Motor neuron (in vitro differentiated cells): ENCODE measurements around the gene CR1. TPM values are rescaled to one million over a fixed set of nuclear protein-coding genes. Genes with fewer than 3 reads are reported as not detected.
A peak's percentile ranks its signal among the peaks of the same experiment; 100 is the strongest.
"Not testable (repeated sequence)": the region's sequence is repeated elsewhere in the genome, so short reads cannot be mapped to it uniquely, and the experiment has no call there.

Experiments
- ATAC-seq, 8 experiments: fragments of 200-7000 bp; cut with Tn5 transposase; replicated peaks in 6 of 8; 2 replicates each; pipeline ENCODE4 v1.8.0; 2021; ENCODE audit warnings: mild to moderate bottlenecking in 8 of 8, moderate library complexity in 8 of 8
- H3K27ac ChIP-seq, 2 donors: fragments of 250-450 bp; sonication (Bioruptor Pico); 2 replicates each; pipeline ENCODE4 v1.9.0; 2021; ENCODE audit warnings: antibody characterized with exemption in 2 of 2, mild to moderate bottlenecking in 2 of 2, moderate library complexity in 1 of 2
- H3K4me1 ChIP-seq, 2 donors: fragments of 250-450 bp; sonication (Bioruptor Pico); replicated peaks in 1 of 2; 2 replicates each; pipeline ENCODE4 v1.6.1; 2021; ENCODE audit warnings: antibody characterized with exemption in 2 of 2, mild to moderate bottlenecking in 2 of 2, moderate library complexity in 1 of 2
- H3K4me3 ChIP-seq, 5 donors: fragments of 250-450 bp; sonication (Bioruptor Pico); 2 replicates each; pipeline ENCODE4 v1.9.0; 2021; ENCODE audit warnings: antibody characterized with exemption in 5 of 5, mild to moderate bottlenecking in 5 of 5, moderate library complexity in 4 of 5
- whole genome bisulfite sequencing, 10 experiments: fragments of 450-650 bp; shearing (Covaris generic); methylation state at CpG; one replicate each; pipeline ENCODE4 v1.0.0; 2022; 5-methylcytosine and 5-hydroxymethylcytosine counted together
- in situ Hi-C, 9 experiments: fragments of 400-800 bp; cut with MboI; loops; one replicate each; pipeline ENCODE4 v1.15.0; 2021; ENCODE audit warnings: low sequenced_read_pairs in 9 of 9, low pct_unique_long_range_greater_than_20kb in 2 of 9; ENCODE audit not compliant: unreplicated experiment in 9 of 9
- total RNA-seq, 8 experiments: library from RNA; unstranded; fragments of 300-600 nt; gene quantifications; 2 replicates each; pipeline versions ENCODE4 v1.2.3 to v1.2.4, GENCODE V29; 2022

Gene CR1
- total RNA-seq, 8 experiments from 2014 or later = 0.05 to 1.1 (median 0.25) TPM; not detected in 2

- in situ Hi-C loops = loop anchor here in 2 of 9 experiments (25.0 kb wide), 1 partner anchor 399 kb away; the partner anchor contains the start of gene C4BPB (in 2 of the 2)
- peaks cover 0 to 2% of the 10 kb centered on the region in 2 donors for H3K4me1 ChIP-seq
- H3K4me3 ChIP-seq = no peak overlapping the region
- WGBS, 10 experiments = 0 to 100% (median 84%) methylated on average over 1 to 3 of the region's 3 CpGs; no CpG with 5 or more reads in 1 of the 10 experiments
- ATAC-seq = no peak
- no peak overlapping the region for H3K27ac ChIP-seq
These were observed 9.8 kb upstream of the CR1 start for GRCh38 chr1:207486198-207486597.

DNA sequence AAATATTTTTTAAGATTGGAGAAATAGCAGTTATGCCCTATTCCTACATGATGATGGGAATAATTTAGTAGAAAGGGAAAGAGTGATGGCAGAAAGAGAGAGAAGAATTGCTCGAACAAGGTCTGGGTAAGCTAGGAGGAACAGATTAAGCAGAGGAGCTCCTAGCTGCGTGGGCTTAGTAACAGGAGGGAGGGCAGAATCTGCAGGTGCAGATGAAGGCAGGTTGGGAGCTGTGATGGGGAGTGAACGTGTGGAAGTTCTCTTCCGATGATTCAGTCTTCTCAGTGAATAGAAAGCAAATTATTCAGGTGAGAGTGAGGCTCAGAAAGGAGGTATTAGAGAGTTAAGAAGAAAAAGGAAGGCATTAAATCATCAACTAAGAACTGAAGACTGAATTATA is 8.3 kb upstream of the CR1 start:
- 0 to 67% (median 48%) methylated on average over 2 to 4 of the region's 4 CpGs; no CpG with 5 or more reads in 1 of the 10 experiments for WGBS, 10 experiments
- no peaks in the 10 kb centered on the region for H3K4me1 ChIP-seq
- in situ Hi-C loops = loop anchor here in 2 of 9 experiments (25.0 kb wide), 1 partner anchor 400 kb away; the partner anchor contains the start of gene C4BPB (in 2 of the 2)
- no peak for ATAC-seq
- no peak overlapping the region for H3K27ac ChIP-seq
- no peak overlapping the region for H3K4me3 ChIP-seq

- no peak overlapping the region for H3K27ac ChIP-seq
- 0 to 87% (median 65%) methylated on average over 1 to 3 of the region's 3 CpGs for WGBS, 10 experiments
- peaks cover 0 to 5% of the 10 kb centered on the region in 2 donors for H3K4me1 ChIP-seq
- in situ Hi-C loops = loop anchor here in 2 of 9 experiments (25.0 kb wide), 1 partner anchor 406 kb away; the partner anchor contains the start of gene C4BPB (in 2 of the 2)
- H3K4me3 ChIP-seq = no peak overlapping the region
- ATAC-seq = no peak
These were observed 2.7 kb upstream of the CR1 start for GRCh38 chr1:207493212-207493611.

DNA sequence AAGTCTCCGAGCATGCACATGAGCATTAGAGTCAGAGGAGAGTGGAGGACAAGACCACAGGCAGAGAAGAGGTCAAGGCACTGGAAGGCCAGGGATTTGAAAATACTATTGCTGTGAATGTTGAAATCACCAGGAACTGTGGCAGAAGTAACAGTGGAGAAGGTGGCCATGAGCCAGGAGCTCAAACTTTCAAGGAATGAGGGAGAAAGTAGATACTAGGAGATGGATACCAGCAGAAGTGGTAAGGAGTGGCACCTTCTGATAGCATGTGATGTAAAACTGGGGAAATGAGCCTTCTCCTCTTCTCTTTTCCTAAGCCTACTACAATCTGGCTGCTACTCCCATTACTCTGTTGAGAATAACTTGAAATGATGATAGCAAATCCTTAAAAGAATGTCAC is 1.8 kb upstream of the CR1 start:
- WGBS, 10 experiments = 0 to 100% (median 80%) methylated on average over 1 of the region's 1 CpG; no CpG with 5 or more reads in 1 of the 10 experiments

DNA sequence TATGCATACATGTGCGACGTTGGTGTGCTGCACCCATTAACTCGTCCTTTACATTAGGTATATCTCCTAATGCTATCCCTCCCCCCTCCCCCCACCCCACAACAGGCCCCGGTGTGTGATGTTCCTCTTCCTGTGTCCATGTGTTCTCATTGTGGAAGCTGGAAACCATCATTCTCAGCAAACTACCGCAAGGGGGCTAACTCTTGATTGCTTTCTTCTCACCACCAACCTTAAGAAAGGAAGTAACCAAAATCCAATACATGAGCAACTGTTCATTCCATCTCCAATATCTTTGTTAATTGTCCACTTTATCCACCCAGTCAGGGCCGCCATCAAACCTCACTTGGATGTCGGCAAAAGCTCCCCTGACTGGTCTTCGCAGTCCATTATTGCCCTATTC is 676 bp upstream of the CR1 start:
- ATAC-seq, H3K4me1 ChIP-seq, H3K4me3 ChIP-seq, H3K27ac ChIP-seq: not testable (repeated sequence)
- in situ Hi-C loops = loop anchor here in 2 of 9 experiments (25.0 kb wide), 1 partner anchor 408 kb away; the partner anchor contains the start of gene C4BPB (in 2 of the 2)
- 79 to 100% (median 97%) methylated on average over 3 to 6 of the region's 8 CpGs; no CpG with 5 or more reads in 2 of the 10 experiments for WGBS, 10 experiments

More for the DNA sequence above, 1.8 kb upstream of the CR1 start:
- H3K4me1 ChIP-seq = peaks cover 0 to 5% of the 10 kb centered on the region in 2 donors
- ATAC-seq = no peak
- in situ Hi-C loops = loop anchor here in 2 of 9 experiments (25.0 kb wide), 1 partner anchor 407 kb away; the partner anchor contains the start of gene C4BPB (in 2 of the 2)
- H3K4me3 ChIP-seq = no peak overlapping the region
- H3K27ac ChIP-seq = no peak overlapping the region

DNA sequence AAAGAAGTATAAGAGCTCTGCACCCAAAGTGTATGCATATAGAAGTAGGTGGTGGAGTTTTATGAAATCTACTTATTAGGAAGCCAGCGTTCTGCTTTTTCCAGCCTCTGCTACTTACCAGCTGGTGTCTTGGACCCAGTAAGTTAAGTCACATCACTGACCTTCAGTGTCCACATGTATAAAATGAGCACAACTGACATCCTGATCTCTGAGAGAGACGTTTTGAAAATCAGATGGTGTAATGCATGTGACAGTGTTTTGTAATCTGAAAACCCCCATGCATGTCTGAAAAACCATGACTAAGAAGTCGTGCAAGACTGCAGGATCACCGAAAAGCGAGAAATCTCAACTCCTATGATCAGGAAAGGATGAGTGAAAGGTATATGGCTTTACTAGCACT is 2.0 kb downstream of the CR1 start:
- no peak for ATAC-seq
- H3K4me1 ChIP-seq = peaks cover 0 to 5% of the 10 kb centered on the region in 2 donors
- no peak overlapping the region for H3K4me3 ChIP-seq
- no peak overlapping the region for H3K27ac ChIP-seq
- in situ Hi-C loops = loop anchor here in 2 of 9 experiments (25.0 kb wide), 1 partner anchor 411 kb away; the partner anchor contains the start of gene C4BPB (in 2 of the 2)
- 22 to 100% (median 69%) methylated on average over 1 to 5 of the region's 5 CpGs for WGBS, 10 experiments

- Histone ChIP-seq H3K4me3 (no peak overlapping the region), H3K27ac (no peak overlapping the region), H3K4me1 (peaks cover 0 to 5% of the 10 kb centered on the region in 2 donors)
- 0 to 8% (median 0%) methylated on average over 2 to 4 of the region's 4 CpGs; no CpG with 5 or more reads in 3 of the 10 experiments for WGBS, 10 experiments
- ATAC-seq = peak; percentile 67 to 86 (median 80)
- in situ Hi-C loops = loop anchor here in 2 of 9 experiments (25.0 kb wide), 1 partner anchor 412 kb away; the partner anchor contains the start of gene C4BPB (in 2 of the 2)
These were observed 3.6 kb downstream of the CR1 start for GRCh38 chr1:207499573-207499972.

DNA sequence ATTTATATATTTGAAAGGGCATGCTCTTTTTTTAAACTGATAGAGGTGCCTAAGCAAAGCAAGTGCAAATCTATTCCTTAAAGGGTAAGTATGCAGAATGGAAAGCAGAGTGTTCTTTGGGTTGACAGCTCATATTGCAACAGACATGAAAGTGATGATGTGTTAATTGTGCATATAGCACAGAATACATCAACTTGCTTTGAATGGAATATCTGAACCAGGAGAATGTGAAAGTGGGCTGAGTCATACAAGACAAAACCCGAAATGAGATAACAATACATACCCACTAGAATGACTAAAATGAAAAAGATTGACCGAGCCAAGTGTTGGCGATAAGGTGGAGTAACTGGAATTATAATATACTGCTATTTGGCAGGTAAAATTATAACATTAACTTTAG is 4.3 kb downstream of the CR1 start:
- no peak overlapping the region for H3K4me3 ChIP-seq
- H3K4me1 ChIP-seq = peaks cover 0 to 5% of the 10 kb centered on the region in 2 donors
- WGBS, 10 experiments = 50 to 100% (median 65%) methylated on average over 1 to 3 of the region's 3 CpGs; no CpG with 5 or more reads in 1 of the 10 experiments
- peak in 1 of 8 experiments; percentile 74 for ATAC-seq
- in situ Hi-C loops = no loop called here
- H3K27ac ChIP-seq = no peak overlapping the region

DNA sequence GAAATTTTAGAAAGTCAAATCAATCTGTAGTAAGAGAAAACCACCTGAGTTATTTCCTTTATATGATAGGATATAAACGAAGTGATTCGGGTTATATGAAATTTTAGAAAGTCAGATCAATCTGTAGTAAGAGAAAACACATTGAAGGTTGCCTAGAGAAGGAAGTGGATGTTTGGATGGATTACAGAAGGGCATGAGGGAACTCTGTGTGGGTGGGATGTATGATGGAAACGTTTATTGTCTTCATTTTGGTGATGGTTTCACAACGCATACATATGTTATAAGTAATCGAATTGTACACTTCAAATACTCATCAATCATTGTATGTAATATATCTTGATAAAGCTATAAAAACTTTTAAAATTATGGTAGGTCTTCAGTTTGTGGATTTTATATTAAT is 5.1 kb downstream of the CR1 start:
- in situ Hi-C loops = no loop called here
- no peaks in the 10 kb centered on the region for H3K4me1 ChIP-seq
- no peak overlapping the region for H3K4me3 ChIP-seq
- WGBS, 10 experiments = 0 to 71% (median 44%) methylated on average over 1 to 5 of the region's 5 CpGs
- ATAC-seq = no peak
- H3K27ac ChIP-seq = no peak overlapping the region

GRCh38 chr1:207502726-207503125 is 6.8 kb downstream of the CR1 start:
- WGBS, 10 experiments = 14 to 70% (median 59%) methylated on average over 2 to 7 of the region's 7 CpGs; no CpG with 5 or more reads in 1 of the 10 experiments
- peak in 1 of 8 experiments; percentile 73 for ATAC-seq
- Histone ChIP-seq H3K4me3 (no peak overlapping the region), H3K4me1 (no peaks in the 10 kb centered on the region), H3K27ac (no peak overlapping the region)
- in situ Hi-C loops = no loop called here

DNA sequence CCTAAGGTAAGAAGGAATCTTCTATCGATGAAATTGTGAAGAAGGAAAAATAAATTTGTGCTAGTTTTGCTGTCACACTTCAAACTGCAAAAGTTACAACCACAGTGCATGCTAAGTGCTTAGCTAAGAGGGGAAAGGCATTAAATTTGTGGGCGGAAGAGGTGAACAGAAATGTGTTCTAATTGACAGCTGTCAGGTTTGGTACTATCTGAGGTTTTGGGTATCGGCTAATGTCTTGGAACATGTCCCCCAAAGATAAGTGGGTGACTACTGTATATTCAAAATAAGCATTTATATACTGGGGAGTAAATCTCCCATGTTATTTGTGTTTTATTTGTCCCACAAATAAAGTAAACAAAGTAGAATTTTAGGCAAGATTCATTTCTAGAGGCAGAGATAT is 8.0 kb downstream of the CR1 start:
- Histone ChIP-seq H3K27ac (no peak overlapping the region), H3K4me1 (no peaks in the 10 kb centered on the region), H3K4me3 (no peak overlapping the region)
- no peak for ATAC-seq
- WGBS, 10 experiments = 29 to 100% (median 78%) methylated on average over 1 to 3 of the region's 3 CpGs
- in situ Hi-C loops = no loop called here

DNA sequence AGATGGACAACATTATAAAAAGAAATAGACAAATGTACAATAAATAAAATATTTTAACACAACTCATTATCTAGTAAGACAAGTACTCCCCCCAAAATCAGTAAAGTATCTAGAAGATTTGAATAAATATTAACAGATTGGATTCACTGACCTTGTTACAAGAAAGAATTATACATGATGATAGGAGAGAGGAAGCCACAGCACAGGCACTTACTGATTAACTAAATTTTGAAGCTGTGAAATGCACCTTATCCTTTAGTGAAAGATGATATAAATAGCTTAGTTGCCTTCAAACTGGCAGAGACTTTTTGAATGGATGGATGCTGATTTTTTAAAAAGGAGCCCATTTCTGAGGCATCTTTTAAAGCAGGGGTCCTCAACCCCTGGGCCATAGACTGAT is 8.5 kb downstream of the CR1 start:
- H3K4me3 ChIP-seq = no peak overlapping the region
- no peak for ATAC-seq
- in situ Hi-C loops = no loop called here
- H3K4me1 ChIP-seq = no peaks in the 10 kb centered on the region
- no peak overlapping the region for H3K27ac ChIP-seq

DNA sequence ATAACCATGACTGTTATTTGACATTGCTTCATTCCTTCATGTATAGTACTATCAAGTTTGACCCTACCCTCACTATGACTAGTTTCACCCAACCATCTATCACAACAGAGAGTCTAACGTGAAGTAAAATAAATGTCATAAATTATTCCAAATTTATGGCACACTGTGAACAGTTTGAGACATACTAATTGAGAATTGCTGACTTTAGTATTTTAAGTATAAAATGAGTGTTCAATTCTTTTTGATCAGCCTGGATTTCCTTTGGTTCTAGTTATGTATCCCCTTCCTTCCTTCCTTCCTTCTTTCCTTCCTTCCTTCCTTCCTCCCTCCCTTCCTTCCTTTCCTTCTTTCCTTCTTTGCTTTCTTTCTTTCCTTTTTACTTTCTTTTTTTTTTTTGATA is 14.5 kb downstream of the CR1 start:
- ATAC-seq = no peak
- 13 to 89% (median 63%) methylated on average over 1 of the region's 1 CpG; no CpG with 5 or more reads in 4 of the 10 experiments for WGBS, 10 experiments
- Histone ChIP-seq H3K4me1 (no peaks in the 10 kb centered on the region), H3K27ac (no peak overlapping the region), H3K4me3 (no peak overlapping the region)
- in situ Hi-C loops = no loop called here

DNA sequence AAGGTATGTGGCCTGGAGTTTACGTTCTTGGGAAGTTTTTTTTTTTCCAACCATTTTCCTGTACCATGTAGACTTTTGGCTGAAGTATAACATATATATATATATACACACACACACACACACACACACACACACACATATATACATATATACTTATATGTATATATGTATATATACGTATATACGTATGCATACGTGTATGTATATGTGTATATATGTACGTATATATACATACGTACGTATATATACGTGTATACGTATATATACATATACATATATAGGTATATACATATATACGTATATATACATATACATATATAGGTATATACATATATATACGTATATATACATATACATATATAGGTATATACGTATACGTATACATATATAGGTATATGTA is 18.9 kb downstream of the CR1 start:
- no peaks in the 10 kb centered on the region for H3K4me1 ChIP-seq
- ATAC-seq = no peak
- no peak overlapping the region for H3K27ac ChIP-seq
- in situ Hi-C loops = no loop called here
- WGBS, 10 experiments = 60 to 100% (median 82%) methylated on average over 1 to 9 of the region's 13 CpGs; no CpG with 5 or more reads in 2 of the 10 experiments
- H3K4me3 ChIP-seq = no peak overlapping the region
